HG03196 (cell line): ENCODE measurements around the gene ATL1.
"Not testable (repeated sequence)": the region's sequence is repeated elsewhere in the genome, so short reads cannot be mapped to it uniquely, and the experiment has no call there.

Experiments
- ATAC-seq: cut with Tn5 transposase; IDR thresholded peaks from one replicate; pipeline ENCODE4 v1.9.1; 2021; ENCODE audit not compliant: unreplicated experiment

Gene ATL1

DNA sequence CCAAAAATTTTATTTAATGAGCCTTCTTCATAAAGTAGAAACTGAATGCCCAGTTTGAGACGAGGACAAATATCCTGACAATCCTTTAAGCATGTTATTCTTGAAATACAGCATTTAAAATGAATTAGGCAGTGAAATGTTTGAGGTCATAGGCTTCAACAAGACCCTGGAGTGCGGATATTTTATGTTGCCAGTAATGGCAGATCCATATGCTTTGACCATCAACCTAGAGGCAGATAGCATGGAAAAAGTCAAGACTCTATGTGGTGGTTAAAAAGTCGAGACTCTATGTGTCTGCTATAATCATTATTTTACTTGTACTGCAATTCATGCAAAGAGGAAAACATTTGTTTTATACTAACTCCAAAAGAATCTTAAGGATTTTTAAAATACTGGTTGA lies 25.5 kb upstream of the ATL1 start:
- ATAC-seq = no peak

DNA sequence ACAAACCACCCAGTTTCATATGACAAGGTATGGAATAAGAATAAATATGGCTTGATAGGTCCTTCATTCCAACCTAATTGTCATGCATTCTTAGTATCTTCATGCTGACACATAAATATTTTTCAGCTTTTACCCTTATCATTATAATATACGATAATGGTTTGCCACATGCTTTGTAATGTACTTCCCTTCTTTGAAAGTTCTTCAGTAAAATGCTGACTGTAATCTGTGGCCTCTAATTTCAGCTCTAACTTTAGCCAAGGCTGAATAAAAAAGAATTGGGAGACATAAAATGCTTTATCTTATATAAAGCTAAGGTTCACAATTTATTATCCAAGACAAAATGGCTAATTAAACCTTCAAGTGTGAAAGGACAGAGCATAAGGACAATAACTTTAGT lies 24.9 kb upstream of the ATL1 start:
- ATAC-seq = no peak

DNA sequence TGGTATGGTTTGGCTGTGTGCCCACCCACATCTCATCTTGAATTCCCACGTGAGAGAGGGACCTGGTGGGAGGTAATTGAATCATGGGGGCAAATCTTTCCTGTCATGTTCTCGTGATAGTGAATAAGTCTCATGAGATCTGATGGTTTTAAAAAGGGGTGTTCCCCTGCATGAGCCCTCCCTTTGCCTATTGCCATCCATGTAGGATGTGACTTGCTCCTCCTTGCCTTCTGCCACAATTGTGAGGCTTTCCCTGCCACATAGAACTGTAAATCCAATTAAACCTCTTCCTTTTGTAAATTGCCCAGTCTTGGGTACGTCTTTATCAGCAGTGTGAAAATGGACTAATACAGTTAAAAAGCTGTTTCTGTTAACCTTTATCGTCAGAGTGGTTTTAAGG lies 21.9 kb upstream of the ATL1 start:
- ATAC-seq = not testable (repeated sequence)

DNA sequence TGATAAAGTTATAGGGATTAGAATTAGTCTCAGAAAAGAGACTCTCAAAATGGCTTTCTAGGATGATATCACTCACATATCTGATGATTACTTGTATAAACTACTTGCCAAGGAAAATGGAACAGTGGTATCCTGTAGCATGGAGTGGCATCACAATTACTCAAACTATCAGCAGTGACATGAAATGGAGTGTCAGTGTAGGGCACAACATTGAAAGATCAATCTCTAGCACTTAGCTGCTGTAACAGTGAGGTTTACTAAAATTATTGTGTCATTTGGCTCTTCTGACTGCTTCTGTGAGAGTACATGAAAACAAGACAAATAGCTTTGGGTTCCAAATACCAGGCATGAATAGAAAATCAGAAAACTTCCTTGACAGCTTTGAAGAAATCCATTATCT lies 20.9 kb upstream of the ATL1 start:
- ATAC-seq = no peak

DNA sequence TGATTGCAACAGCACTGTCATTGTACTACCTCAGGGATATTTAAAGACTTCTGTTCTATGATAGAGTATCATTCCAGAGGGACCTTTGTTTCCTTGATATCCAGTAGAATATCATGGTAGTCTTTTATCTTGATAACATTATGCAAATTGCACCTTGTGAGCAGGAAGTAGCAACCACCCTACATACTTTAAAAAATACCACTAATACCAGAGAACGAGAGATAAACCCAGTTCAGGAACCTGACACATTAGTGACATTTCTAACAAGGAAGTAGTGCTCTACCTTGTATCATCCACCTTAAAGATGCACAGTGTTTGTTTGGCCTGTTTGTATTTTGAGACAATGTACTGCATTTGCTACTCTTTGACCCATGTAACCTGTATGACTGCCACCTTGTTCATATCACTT lies 18.8 kb upstream of the ATL1 start:
- no peak for ATAC-seq

DNA sequence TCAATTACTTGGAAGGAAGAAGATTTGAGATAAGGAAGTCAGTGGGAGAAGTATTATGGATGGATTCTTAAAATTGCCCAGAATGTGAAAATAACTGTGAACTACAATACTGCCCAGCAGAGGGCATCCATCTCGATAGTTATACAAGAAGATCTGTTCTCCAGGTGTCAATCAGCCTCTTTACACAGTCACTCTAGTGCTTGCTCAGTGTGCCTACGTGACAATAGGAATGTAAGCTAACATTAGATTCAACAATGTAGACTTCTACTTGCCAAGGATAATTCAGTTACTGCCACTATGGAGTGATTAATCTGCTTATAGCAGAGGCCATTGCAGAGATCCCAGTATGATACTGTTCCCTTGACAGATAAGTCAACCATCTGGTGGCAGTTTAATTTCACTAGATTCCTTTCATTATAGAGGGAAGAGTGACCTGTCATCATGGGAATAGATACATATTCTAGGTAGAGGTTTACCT lies 17.0 kb upstream of the ATL1 start:
- ATAC-seq = peak; percentile 68

DNA sequence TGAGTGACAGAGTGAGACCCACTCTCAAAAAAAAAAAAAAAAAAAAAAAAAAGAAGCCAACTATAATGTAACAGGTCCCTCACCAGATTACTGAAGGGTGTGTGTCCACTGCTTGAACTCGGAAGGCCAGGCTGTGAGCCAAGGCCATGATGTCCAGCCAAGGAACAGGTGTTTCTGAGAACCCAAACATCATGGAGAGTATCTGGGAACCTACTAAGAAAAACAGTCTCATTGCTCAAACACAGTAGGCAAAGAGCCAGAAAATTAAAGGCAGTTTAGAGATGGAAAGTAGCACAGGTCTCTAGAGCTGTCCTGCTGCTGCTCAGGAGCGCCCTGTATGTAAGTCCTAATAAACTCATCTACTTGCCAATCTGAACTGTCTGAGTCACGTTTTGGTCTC lies 15.0 kb upstream of the ATL1 start:
- ATAC-seq = no peak

DNA sequence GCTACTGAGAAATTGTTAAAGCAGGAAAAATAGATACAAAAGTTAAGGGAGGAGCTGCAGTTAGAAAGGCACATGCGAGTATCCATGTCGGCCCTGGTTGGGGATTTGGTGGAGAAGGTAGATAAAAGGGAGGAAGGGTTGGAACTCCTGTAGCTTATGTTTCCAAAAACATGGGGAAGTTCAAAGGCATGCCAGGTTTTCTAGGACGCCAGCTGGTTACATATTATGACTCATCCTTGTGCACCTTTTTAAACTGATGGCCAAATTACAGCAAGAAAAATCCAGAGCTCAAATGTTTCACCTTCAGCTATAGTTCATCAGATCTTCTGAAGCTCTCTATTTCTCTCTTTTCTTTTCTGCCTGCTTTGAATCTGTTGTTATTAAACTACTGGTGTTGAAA lies 14.3 kb upstream of the ATL1 start:
- no peak for ATAC-seq

DNA sequence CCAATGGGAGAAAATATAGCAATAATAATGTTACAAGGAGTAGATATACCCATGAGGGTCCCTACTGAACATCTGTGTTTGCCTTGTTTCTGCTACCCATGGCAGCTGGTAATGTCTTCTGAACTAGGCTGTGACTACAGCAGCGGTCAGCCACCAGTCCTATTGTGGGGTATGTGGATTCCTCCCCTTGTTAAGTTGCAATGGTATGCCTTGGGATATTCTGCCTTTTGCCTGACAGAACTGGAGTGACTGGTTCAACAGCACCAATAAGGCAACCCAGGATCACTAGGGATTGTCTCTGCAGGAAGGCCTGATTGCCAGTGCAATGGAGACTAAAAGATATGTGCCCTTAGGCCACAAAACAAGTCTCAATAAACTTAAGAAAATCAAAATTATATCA lies 9.7 kb upstream of the ATL1 start:
- ATAC-seq = no peak

DNA sequence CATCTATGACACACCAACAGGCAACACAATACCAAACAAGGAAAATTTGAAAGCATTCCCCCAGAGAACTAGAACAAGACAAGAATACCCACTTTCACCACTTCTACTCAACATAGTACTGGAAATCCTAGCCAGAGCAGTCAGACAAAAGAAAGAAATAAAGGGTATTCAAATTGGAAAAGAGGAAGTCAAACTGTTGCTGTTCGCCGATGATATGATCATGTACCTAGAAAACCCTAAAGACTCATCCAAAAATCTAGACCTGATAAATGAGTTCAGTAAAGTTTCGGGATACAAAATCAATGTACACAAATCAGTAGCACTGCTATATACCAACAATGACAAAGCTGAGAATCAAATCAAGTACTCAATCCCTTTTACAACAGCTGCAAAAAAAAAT lies 8.1 kb upstream of the ATL1 start:
- no peak for ATAC-seq

DNA sequence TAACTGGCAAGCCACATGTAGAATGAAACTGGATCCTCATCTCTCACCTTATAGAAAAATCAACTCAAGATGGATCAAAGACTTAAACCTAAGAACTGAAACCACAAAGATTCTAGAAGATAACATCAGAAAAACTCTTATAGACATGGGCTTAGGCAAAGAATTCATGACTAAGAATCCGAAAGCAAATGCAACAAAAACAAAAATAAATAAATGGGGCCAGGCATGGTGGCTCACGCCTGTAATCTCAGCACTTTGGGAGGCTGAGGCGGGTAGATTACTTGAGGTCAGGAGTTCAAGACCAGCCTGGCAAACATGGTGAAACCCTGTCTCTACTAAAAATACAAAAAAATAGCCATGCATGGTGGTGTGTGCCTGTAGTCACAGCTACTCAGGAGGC lies 7.1 kb upstream of the ATL1 start:
- ATAC-seq = not testable (repeated sequence)

DNA sequence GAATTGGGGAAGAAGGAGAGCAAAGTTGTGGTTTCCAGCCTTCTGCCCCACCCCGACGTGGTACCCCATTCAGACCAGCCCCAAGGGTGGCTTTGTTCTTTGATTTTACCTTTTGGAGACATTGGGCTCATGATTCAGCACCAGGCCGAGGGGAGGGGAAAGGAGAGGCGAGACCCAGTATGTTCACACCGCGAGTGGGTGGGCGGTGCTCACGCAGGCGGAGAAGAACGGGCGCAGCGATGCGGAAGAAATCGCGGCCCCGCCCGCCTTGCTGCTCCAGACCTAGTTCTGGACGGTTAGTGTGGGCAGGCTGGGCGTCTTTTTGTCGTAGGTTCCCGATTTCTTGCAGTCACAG lies 963 bp downstream of the ATL1 start:
- ATAC-seq = no peak

DNA sequence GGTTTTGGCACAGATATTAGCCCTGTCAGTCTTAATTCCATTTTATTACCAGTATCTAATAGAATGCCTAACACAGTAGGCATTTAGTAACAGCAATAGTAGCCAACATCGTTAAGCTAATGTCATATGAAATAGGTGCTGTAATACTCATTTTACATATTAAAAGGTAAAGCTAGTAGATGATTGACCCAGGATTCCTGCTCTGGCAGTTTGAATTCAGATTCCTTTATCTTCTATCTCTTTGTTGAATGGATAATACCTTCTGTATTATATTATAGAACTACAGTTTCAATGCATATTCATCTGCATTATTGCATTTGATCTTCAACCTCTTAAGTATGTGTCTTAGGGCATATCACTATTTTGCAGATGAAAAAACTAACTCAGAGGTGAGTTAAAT lies 2.9 kb downstream of the ATL1 start:
- no peak for ATAC-seq

DNA sequence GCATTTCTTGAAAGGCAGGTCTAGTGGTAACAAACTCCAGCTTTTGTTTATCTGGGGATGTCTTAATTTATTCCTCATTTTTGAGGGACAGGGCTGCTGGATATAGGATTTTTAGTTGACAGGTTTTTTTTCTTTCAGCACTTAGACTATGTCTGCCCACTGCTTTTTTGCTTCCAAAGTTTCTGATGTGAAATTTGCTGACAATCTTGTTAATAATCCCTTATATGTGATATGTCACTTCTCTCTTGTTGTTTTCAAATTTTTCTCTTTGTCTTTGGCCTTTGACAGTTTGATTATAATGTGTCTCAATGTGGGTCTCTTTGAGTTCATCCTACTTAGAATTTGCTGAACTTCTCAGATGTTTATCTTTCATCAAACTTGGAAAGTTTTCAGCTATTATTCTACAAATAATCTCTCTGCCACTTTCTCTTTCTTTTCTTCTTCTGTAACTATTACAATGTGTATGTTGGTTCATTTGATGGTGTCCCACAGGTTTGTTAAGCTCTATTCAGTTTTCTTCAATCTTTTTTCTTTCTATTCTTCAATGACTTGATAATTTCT lies 9.8 kb downstream of the ATL1 start:
- no peak for ATAC-seq

DNA sequence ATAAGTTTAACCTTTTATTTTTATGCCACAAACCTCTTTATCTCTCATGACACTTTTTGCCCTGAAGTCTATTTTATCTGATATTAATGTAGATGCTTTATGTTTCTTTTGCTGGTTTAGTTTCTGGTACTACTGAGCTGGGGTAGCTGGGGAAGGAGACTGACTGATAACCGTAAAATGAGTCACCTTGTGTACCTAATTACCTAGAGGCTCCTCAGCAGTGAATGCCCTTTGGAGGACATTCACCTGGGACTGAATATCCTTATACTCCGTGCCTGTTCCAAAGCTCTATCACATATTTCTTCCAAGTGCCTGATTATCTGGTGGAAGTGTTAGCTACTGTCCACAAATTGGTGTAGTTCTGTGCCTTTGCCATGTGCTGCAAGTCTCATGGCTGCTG lies 13.9 kb downstream of the ATL1 start:
- ATAC-seq = no peak

DNA sequence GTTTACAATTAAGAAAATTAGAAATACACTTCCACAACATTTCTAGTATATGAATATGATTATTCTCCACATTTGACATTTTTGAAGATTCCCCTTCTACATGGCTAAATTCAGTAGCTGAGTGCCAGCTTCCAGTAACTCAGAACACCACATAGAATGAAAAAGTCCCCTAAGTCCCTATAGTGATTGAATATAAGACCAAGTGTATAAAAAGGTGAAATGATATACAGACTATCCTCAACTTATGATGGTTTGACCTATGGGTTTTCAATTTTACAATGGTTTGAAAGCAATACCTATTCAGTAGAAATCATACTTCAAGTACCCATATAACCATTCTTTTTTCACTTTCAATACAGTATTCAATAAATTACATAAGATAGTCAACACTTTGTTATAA lies 15.8 kb downstream of the ATL1 start:
- no peak for ATAC-seq

DNA sequence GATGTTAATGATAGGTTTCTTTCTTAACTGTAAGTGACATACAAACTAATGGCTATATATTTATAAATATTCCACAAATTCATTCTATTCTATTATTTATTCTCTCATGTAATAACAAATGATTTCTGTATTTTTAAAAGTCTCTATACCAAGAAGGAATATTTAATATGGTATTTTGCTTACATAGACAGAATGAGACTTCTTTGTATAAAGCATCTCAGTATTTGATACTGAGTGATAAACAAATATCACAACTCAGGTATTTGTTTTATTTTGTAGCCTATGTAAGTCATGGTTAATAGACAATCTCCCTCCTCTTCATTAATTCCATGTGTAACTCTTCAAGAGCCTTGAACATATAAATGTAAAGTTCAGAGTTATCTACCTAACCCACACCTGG lies 18.0 kb downstream of the ATL1 start:
- no peak for ATAC-seq

DNA sequence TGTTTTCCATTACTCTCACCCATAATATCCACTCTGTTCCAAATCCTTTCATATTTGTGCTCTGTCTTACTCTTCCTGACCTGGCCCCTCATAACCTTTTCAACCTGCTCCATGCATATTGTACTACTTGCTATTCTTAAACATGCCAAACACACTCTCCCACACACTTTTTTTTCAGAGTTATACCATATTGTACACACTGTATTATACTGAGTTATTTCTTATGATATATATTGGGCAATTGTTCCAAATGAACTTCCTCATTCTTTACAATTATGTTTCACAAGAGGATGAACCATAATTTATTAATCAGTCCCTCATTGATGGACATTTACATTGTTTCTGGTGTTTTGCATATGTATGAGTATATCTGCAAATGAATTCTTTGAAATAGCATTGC lies 18.5 kb downstream of the ATL1 start:
- ATAC-seq = no peak

DNA sequence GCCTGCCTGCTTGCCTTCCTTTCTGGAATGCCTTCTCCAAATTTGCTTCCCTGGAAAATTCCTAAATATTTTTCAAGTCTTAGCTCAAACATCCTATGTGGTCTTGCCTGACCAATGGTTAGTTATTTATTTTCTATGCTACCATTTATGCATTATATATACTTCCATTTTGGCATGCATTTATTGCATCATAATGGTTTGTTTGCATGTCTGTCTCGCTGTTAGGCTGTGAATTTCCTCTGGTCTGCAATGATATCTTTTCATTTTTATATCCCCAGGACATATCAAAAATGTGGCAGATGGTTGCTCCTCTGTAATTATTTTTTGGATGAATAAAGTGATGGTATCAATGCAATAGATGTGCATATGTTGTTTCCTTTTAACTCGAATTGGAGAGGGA lies 30.5 kb downstream of the ATL1 start:
- ATAC-seq = no peak

DNA sequence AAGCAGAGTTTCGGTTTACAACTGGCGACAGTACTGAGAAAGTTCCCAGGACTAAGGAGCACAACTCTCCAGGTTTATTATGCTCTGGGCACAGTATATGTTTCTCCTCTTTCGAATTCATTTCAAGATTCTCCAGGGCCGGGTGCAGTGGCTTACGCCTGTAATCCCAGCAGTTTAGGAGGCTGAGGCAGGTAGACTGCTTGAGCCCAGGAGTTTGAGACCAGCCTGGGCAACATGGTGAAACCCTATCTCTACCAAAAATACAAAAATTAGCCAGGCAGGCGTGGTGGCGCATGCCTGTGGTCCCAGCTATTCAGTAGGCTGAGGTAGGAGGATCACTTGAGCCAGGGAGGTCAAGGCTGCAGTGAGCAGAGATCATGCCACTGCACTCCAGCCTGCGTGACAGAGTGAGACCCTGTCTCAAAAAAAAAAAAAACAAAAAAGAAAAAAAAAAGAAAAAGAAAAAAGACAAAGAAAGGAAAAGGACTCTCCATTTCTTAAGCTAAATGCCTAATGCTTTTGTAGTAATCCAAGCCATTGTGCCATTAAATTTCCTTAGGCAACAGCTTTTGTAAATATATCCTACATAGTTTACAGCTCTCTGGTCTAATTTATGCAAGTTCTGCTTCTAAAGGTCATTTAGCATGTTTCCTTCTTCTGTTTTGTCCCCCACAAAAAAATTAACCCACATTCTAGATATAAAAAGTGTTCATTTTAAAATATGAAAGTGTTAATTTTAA lies 34.8 kb downstream of the ATL1 start:
- no peak for ATAC-seq

DNA sequence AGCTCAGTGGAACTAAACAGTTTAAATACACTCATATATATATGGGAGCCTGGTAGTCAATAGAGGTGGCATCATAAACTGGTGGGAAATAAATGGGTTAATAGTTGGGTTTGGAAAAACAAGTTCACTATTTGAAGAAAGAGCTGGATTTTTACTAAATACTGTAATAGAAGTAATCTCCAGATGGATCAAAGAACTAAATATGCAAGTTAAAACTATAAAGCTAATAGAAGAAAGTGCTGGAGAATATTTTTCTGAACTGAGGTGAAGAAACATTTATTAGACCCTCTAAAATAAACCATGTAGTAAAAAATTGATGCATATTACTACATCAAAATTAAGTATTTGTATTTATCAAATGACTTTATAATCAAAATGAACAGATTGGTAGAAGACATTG lies 38.8 kb downstream of the ATL1 start:
- no peak for ATAC-seq

DNA sequence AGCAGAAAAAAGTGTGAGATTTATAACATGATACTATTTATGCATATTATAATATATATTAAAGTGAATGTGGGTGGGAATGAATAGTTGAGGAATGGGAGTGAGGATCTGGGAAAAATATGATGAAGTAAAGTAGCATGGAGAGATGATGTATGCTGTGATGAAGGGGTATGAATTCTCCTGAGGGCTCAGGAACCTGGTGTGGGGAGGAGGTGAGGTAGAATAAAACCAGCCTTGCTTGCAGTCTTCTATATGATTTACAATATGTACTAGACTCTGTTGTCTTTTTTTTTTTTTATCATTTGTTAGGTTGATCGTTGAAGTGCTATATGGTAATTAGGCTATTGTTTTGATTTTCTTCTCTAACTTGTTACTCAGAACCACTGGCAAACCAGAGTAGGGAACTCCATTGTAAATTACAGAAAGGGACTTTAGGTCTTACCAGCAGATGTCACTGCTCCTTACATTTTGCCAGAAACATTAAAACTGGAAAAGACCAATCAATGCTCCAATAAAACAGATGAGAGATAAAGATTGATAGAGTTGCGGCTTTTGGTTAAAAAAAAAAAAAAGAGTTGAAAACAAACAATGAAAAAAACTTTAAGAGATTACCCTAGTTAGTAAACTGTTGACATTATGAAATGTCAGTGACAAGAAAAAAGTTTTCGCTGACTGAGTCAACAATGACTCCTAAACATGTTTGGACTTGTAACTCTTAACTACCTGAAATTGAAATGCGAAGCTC lies 39.9 kb downstream of the ATL1 start:
- ATAC-seq = no peak
